ENCODE measurements around the gene BARHL1. TPM values are rescaled to one million over a fixed set of nuclear protein-coding genes. Genes with fewer than 3 reads are reported as not detected.

BARHL1 gene
- total RNA-seq, 1 experiment from 2014 or later, result not detected

- DNase-seq, result no peak
- peaks cover 12% of the 10 kb centered on the region for H3K27me3 Mint-ChIP-seq (ENCODE audit: low read depth)
- H3K36me3 Mint-ChIP-seq (ENCODE audit: insufficient read depth in 1 of 3, low read depth in 3 of 3), result peaks cover 7 to 11% (median 9%) of the 10 kb centered on the region in 3 experiments; a peak in 6 of 7 replicates
- H2AFZ ChIP-seq (ENCODE audit: low read length), result no peak overlapping the region
- no peak overlapping the region for H4K5ac ChIP-seq (ENCODE audit: insufficient read length, low read depth, low read length)
- H3K4ac ChIP-seq (ENCODE audit: low read depth, low read length), result no peak overlapping the region
- H4K91ac ChIP-seq (ENCODE audit: insufficient read length, low read depth, low read length), result no peak overlapping the region
- no peak overlapping the region for H3K4me3 Mint-ChIP-seq
- no peaks in the 10 kb centered on the region for H4K20me1 ChIP-seq (ENCODE audit: control insufficient read depth, insufficient read depth, insufficient read length)
- H3K79me2 ChIP-seq (ENCODE audit: insufficient read depth, low read length), result no peaks in the 10 kb centered on the region
- H3K9me3 ChIP-seq (ENCODE audit: control insufficient read depth, low read depth, low read length), result no peaks in the 10 kb centered on the region
- no peaks in the 10 kb centered on the region for H3K23me2 ChIP-seq (ENCODE audit: insufficient read length, low read depth, low read length, poor library complexity, severe bottlenecking)
- H3K9me3 Mint-ChIP-seq, result peaks cover 22 to 30% of the 10 kb centered on the region in 2 experiments
- no CpG with 5 or more reads among the region's 1 CpG for WGBS (ENCODE audit: extremely low coverage, insufficient read length, low lambda C conversion rate)
- no peak overlapping the region for H3K4me2 ChIP-seq (ENCODE audit: insufficient read depth, insufficient read length, low read length)
- no peak overlapping the region for H3T11ph ChIP-seq (ENCODE audit: low read length)
- H3K18ac ChIP-seq (ENCODE audit: insufficient read length, low read depth, low read length), result no peak overlapping the region
- H2BK12ac ChIP-seq (ENCODE audit: insufficient read length, low read depth, low read length), result no peak overlapping the region
- no peak overlapping the region for H3K27ac Mint-ChIP-seq
- no peak overlapping the region for H2BK20ac ChIP-seq (ENCODE audit: low read depth, low read length, poor library complexity, severe bottlenecking)
- TF ChIP-seq, protein P1, sequence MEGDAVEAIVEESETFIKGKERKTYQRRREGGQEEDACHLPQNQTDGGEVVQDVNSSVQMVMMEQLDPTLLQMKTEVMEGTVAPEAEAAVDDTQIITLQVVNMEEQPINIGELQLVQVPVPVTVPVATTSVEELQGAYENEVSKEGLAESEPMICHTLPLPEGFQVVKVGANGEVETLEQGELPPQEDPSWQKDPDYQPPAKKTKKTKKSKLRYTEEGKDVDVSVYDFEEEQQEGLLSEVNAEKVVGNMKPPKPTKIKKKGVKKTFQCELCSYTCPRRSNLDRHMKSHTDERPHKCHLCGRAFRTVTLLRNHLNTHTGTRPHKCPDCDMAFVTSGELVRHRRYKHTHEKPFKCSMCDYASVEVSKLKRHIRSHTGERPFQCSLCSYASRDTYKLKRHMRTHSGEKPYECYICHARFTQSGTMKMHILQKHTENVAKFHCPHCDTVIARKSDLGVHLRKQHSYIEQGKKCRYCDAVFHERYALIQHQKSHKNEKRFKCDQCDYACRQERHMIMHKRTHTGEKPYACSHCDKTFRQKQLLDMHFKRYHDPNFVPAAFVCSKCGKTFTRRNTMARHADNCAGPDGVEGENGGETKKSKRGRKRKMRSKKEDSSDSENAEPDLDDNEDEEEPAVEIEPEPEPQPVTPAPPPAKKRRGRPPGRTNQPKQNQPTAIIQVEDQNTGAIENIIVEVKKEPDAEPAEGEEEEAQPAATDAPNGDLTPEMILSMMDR (conservative IDR thresholded peaks at IDR 0.05), result no peak
- H3K14ac ChIP-seq (ENCODE audit: insufficient read depth, low read length), result no peak overlapping the region
- no peaks in the 10 kb centered on the region for H3K79me1 ChIP-seq (ENCODE audit: insufficient read depth, low read depth, low read length, poor library complexity, severe bottlenecking)
- no peak overlapping the region for H2AK5ac ChIP-seq (ENCODE audit: insufficient read length, low read length)
- no peak overlapping the region for H4K8ac ChIP-seq (replicated peaks; ENCODE audit: insufficient read length, low read depth, low read length)
- no peak overlapping the region for H2BK15ac ChIP-seq (ENCODE audit: low read depth, low read length)
- H3K56ac ChIP-seq (ENCODE audit: insufficient read length, low read depth, low read length), result no peak overlapping the region
- peaks cover 4% of the 10 kb centered on the region; the same call in 1 of the 2 replicates for H3K4me1 ChIP-seq (ENCODE audit: insufficient read depth, low read length)
- peaks cover 19 to 21% of the 10 kb centered on the region in 2 experiments for H3K4me1 Mint-ChIP-seq
- H2BK120ac ChIP-seq (ENCODE audit: low read depth, low read length, poor library complexity, severe bottlenecking), result no peak overlapping the region
- H3K9ac ChIP-seq (ENCODE audit: extremely low read depth, insufficient read length, low read length), result no peak overlapping the region
- no peak overlapping the region for H3K27ac ChIP-seq (ENCODE audit: insufficient read length, low read depth, low read length)
- H3K23ac ChIP-seq (ENCODE audit: insufficient read length, low read depth, low read length), result no peak overlapping the region
- H3K27me3 ChIP-seq (ENCODE audit: insufficient read depth, low read length), result no peaks in the 10 kb centered on the region
- no peak overlapping the region for H2BK5ac ChIP-seq (ENCODE audit: insufficient read length, low read length)
These were observed 46.3 kb upstream of the BARHL1 start for GRCh38 chr9:132536124-132536523.
